Measurements from ENCODE around the gene ZNF841. TPM values are rescaled to one million over a fixed set of nuclear protein-coding genes. Genes with fewer than 3 reads are reported as not detected.

Gene ZNF841
- total RNA-seq, 1 experiment from 2014 or later: 23.3 TPM

GRCh38 chr19:52120286-52120685 lies 24.7 kb upstream of the ZNF841 start:
- Histone ChIP-seq H2AFZ (ENCODE audit: low read length) (no peak overlapping the region), H3K79me2 (ENCODE audit: insufficient read depth, low read length) (no peaks in the 10 kb centered on the region), H3K79me1 (ENCODE audit: insufficient read depth, low read depth, low read length, poor library complexity, severe bottlenecking) (peaks cover 4% of the 10 kb centered on the region), H2BK120ac (ENCODE audit: low read depth, low read length, poor library complexity, severe bottlenecking) (no peak overlapping the region), H2AK5ac (ENCODE audit: insufficient read length, low read length) (no peak overlapping the region), H2BK15ac (ENCODE audit: low read depth, low read length) (no peak overlapping the region), H3K23me2 (ENCODE audit: insufficient read length, low read depth, low read length, poor library complexity, severe bottlenecking) (no peaks in the 10 kb centered on the region), H4K91ac (ENCODE audit: insufficient read length, low read depth, low read length) (no peak overlapping the region), H2BK5ac (ENCODE audit: insufficient read length, low read length) (no peak overlapping the region), H3K4me2 (ENCODE audit: insufficient read depth, insufficient read length, low read length) (no peak overlapping the region), H3T11ph (ENCODE audit: low read length) (no peak overlapping the region), H3K18ac (ENCODE audit: insufficient read length, low read depth, low read length) (no peak overlapping the region), H3K27me3 (ENCODE audit: insufficient read depth, low read length) (no peaks in the 10 kb centered on the region; the same call in 1 of the 2 replicates), H4K20me1 (ENCODE audit: control insufficient read depth, insufficient read depth, insufficient read length) (no peaks in the 10 kb centered on the region), H2BK20ac (ENCODE audit: low read depth, low read length, poor library complexity, severe bottlenecking) (no peak overlapping the region), H3K56ac (ENCODE audit: insufficient read length, low read depth, low read length) (no peak overlapping the region), H4K8ac (replicated peaks; ENCODE audit: insufficient read length, low read depth, low read length) (no peak overlapping the region), H3K27ac (ENCODE audit: insufficient read length, low read depth, low read length) (no peak overlapping the region), H3K4me1 (ENCODE audit: insufficient read depth, low read length) (no peaks in the 10 kb centered on the region), H3K14ac (ENCODE audit: insufficient read depth, low read length) (no peak overlapping the region), H4K5ac (ENCODE audit: insufficient read length, low read depth, low read length) (no peak overlapping the region), H3K23ac (ENCODE audit: insufficient read length, low read depth, low read length) (no peak overlapping the region), H3K4ac (ENCODE audit: low read depth, low read length) (no peak overlapping the region), H3K9me3 (ENCODE audit: control insufficient read depth, low read depth, low read length) (peaks cover 83% of the 10 kb centered on the region), H3K9ac (ENCODE audit: extremely low read depth, insufficient read length, low read length) (no peak overlapping the region), H2BK12ac (ENCODE audit: insufficient read length, low read depth, low read length) (no peak overlapping the region)
- DNase-seq: no peak
- Mint-ChIP-seq H3K27ac (no peak overlapping the region), H3K27me3 (ENCODE audit: low read depth) (peaks cover 6% of the 10 kb centered on the region; the same call in 1 of the 2 replicates), H3K4me3 (no peak overlapping the region), H3K9me3 (peaks cover 92 to 96% of the 10 kb centered on the region in 2 experiments), H3K4me1 (no peaks in the 10 kb centered on the region), H3K36me3 (ENCODE audit: insufficient read depth in 1 of 3, low read depth in 3 of 3) (peaks cover 95 to 100% (median 96%) of the 10 kb centered on the region in 3 experiments)
- WGBS (ENCODE audit: extremely low coverage, insufficient read length, low lambda C conversion rate): no CpG with 5 or more reads among the region's 3 CpGs
- TF ChIP-seq, protein P1, sequence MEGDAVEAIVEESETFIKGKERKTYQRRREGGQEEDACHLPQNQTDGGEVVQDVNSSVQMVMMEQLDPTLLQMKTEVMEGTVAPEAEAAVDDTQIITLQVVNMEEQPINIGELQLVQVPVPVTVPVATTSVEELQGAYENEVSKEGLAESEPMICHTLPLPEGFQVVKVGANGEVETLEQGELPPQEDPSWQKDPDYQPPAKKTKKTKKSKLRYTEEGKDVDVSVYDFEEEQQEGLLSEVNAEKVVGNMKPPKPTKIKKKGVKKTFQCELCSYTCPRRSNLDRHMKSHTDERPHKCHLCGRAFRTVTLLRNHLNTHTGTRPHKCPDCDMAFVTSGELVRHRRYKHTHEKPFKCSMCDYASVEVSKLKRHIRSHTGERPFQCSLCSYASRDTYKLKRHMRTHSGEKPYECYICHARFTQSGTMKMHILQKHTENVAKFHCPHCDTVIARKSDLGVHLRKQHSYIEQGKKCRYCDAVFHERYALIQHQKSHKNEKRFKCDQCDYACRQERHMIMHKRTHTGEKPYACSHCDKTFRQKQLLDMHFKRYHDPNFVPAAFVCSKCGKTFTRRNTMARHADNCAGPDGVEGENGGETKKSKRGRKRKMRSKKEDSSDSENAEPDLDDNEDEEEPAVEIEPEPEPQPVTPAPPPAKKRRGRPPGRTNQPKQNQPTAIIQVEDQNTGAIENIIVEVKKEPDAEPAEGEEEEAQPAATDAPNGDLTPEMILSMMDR (conservative IDR thresholded peaks at IDR 0.05): no peak

Data from H9 (cell line).